HG03039 (cell line): ENCODE measurements around the gene P2RX6.
"Not testable (repeated sequence)": the region's sequence is repeated elsewhere in the genome, so short reads cannot be mapped to it uniquely, and the experiment has no call there.

Experiments
- ATAC-seq: cut with Tn5 transposase; IDR thresholded peaks from one replicate; pipeline ENCODE4 v1.9.1; 2021; ENCODE audit warnings: mild to moderate bottlenecking, moderate library complexity; ENCODE audit not compliant: unreplicated experiment

Gene P2RX6

GRCh38 chr22:21014726-21015465 is at the start of gene P2RX6:
P2RX6 (plus strand) TSS chr22:21015165; CDS start chr22:21015175, 10 bp downstream.
- no peak for ATAC-seq

GRCh38 chr22:20965888-20966855 is 48.8 kb upstream of the P2RX6 start:
- ATAC-seq = no peak

- no peak for ATAC-seq
Measured at GRCh38 chr22:20966883-20967696, 47.9 kb upstream of the P2RX6 start, which contains the start of gene AIFM3. AIFM3 (plus strand) TSS chr22:20967255; CDS start chr22:20967945, 690 bp downstream.

GRCh38 chr22:20967697-20968211 is 47.2 kb upstream of the P2RX6 start:
- no peak for ATAC-seq

GRCh38 chr22:20968281-20968977 is 46.5 kb upstream of the P2RX6 start:
- no peak for ATAC-seq

GRCh38 chr22:20970939-20971657 is 43.9 kb upstream of the P2RX6 start:
- ATAC-seq = no peak

- ATAC-seq = not testable (repeated sequence)
Measured at GRCh38 chr22:20972014-20972694, 42.8 kb upstream of the P2RX6 start.

- ATAC-seq = no peak
Measured at GRCh38 chr22:20972933-20973577, 41.9 kb upstream of the P2RX6 start.

GRCh38 chr22:20973634-20974286 is 41.2 kb upstream of the P2RX6 start:
- no peak for ATAC-seq

- ATAC-seq = no peak
Measured at GRCh38 chr22:20974336-20974955, 40.5 kb upstream of the P2RX6 start.

- ATAC-seq = no peak
Measured at GRCh38 chr22:20975541-20976290, 39.2 kb upstream of the P2RX6 start.

- ATAC-seq = no peak
Measured at GRCh38 chr22:20976291-20976877, 38.6 kb upstream of the P2RX6 start.

GRCh38 chr22:20977019-20977418 is 37.9 kb upstream of the P2RX6 start:
- ATAC-seq = no peak

- no peak for ATAC-seq
Measured at GRCh38 chr22:20977516-20978170, 37.3 kb upstream of the P2RX6 start.

GRCh38 chr22:20978419-20978818 is 36.5 kb upstream of the P2RX6 start:
- ATAC-seq = no peak
